Activated CD8-positive, alpha-beta memory T cell treated with anti-CD3 and anti-CD28 coated beads, Interleukin-2, amount 50 U/mL, for 24 hours (primary cell): ENCODE results near the gene RILPL2.
"Not testable (repeated sequence)": the region's sequence is repeated elsewhere in the genome, so short reads cannot be mapped to it uniquely, and the experiment has no call there.

Source experiments
- DNase-seq: peaks from one replicate; pipeline ENCODE4 v3.0.0-alpha.2; 2020; ENCODE audit errors: extremely low read depth

Gene RILPL2

GRCh38 chr12:123449856-123450255 is 13.4 kb upstream of the RILPL2 start:
- DNase-seq = no peak

GRCh38 chr12:123449249-123449733 is 12.8 kb upstream of the RILPL2 start:
- DNase-seq = no peak

DNA sequence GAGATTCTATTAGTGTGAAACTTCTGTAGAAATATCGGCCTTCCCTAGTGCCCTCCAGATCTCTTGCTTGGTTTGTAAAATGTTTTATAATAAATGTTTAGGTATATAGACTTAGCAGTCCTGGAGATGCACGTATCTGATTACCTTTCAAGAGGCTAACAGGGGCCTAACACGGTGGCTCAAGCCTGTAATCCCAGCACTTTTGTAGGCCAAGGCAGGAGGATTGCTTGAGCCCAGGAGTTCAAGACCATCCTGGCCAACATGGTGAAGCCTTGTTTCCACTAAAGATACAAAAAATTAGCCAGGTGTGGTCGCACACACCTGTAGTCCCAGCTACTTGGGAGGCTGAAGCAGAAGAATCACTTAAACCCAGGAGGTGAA is 9.8 kb upstream of the RILPL2 start:
- DNase-seq = no peak

DNA sequence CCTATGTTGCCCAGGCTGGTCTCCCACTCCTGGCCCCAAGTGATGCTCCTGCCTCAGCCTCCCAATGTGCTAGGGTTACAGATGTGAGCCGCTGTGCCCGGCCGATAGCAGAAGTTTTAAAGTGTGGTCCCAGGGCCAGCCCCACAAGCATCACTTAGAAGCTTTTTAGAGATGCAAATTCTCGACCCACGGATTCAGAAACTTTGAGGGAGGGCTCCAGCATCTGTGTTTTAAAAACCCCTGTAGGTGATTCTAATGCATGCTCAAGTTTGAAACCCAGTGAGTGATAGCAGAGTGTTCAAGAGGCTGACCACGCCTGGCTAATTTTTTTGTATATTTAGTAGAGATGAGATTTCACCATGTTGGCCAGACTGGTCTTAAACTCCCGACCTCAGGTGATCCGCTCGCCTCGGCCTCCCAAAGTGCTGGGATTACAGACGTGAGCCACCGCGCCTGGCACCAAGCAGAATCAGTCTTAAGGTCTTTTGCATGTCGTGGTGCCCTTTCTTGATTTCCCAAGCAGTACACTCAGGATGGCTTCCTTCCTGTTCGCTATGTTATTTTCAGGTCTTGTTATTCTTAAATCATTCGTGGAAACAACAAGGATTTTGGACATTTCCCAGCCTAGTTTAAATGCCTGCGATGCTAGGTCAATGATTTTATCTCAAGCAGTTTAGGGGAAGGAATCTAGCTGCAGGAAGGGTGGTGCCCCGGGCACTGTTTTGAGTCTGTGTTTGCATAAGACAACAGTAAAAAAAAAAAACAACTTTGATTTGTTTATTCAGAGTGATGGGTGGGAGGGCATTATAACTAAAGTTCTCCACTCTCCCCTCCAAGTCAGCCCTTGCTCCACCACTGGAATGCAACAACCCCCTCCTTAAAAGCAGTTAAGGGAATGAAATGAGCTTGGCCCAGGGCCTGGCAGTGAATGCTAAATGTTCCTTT is 9.2 kb upstream of the RILPL2 start:
- DNase-seq = no peak

- DNase-seq = no peak
These were observed 7.9 kb upstream of the RILPL2 start for GRCh38 chr12:123444092-123445026.

- no peak for DNase-seq
These were observed 6.3 kb upstream of the RILPL2 start for GRCh38 chr12:123442774-123443173.

- DNase-seq = no peak
These were observed 5.2 kb upstream of the RILPL2 start for GRCh38 chr12:123441523-123442164.

- no peak for DNase-seq
These were observed 858 bp downstream of the RILPL2 start for GRCh38 chr12:123435636-123436016.

GRCh38 chr12:123433615-123434014 is 2.9 kb downstream of the RILPL2 start:
- DNase-seq = no peak

DNA sequence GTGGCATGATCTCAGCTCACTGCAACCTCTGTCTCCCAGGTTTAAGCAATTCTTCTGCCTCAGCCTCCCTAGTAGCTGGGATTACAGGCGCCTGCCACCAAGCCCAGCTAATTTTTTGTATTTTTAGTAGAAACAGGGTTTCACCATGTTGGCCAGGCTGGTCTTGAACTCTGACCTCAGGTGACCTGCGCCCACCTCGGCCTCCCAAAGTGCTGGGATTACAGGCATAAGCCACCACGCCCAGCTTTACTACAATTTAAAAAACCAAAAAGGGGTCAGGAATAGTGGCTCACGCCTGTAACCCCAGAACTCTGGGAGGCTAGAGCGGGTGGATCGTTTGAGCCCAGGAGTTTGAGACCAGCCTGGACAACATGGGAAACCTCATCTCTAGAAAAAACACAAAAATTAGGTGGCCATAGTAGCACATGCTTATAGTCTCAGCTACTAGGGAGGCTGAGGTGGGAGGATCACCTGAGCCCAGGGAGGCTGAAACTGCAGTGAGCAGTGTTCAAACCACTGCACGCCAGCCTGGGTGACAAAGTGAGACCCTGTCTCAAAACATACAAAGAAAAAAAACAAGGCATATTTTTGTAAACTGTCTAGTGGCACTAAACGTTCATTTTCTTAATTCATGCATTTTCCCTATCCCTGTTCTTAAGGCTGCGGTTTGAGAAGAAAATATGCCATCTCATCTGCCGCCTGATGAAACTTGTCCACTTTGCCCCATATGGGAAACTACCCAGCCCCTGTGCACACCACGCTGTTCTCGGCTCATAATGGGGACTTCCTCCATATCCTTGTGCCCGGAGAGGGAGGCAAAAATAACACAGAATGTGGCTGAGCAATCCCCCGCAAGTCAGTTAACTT is 4.3 kb downstream of the RILPL2 start:
- DNase-seq = not testable (repeated sequence)

- not testable (repeated sequence) for DNase-seq
These were observed 7.4 kb downstream of the RILPL2 start for GRCh38 chr12:123429101-123429500.

GRCh38 chr12:123428591-123428990 is 7.9 kb downstream of the RILPL2 start:
- no peak for DNase-seq

DNA sequence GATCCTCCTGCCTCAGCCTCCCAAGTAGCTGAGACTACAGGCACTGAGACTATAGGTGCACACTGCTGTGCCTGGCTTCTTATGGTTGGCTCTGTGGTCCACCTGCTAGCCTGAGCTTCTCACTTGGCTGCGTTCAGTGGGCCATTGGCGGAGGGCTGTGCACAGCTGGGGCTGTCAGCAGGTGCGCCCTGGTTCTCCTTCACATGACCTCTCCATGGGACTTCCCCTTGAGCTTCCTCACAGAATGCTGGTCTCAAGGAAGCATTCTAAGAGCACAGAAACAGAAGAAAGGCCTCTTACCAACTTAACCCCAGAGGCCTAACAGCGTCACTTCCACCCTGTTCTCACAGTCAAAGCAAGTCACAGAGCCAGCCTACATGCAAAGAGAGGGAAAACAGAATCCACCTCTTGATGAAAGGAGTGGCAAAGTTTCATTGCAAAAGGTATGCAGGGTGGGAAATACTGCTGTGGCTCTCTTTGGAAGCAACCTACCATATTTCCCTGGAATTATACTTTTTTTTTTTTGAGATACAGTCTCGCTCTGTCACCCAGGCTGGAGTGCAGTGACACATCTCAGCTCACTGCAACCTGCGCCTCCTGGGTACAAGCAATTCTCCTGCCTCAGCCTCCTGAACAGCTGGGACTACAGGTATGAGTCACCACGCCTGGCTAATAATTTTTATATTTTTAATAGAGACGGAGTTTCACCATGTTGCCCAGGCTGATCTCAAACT is 9.3 kb downstream of the RILPL2 start:
- no peak for DNase-seq

- no peak for DNase-seq
These were observed 15.2 kb downstream of the RILPL2 start for GRCh38 chr12:123421314-123421713.

DNA sequence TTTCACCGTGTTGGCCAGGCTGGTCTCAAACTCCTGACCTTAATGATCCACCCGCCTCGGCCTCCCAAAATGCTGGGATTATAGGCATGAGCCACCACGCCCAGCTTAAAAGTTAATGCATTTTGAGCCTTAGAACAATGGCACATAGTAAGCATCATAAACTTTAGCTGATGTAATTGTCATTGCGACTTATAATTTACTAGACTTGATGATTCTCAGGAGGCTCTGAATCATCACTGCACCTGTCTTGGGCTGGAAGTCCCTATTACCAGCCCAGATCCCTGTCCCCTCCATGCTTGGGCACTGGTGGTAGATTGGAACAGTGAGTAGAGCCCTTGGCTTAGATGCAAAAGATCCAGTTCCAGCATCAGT is 26.5 kb downstream of the RILPL2 start:
- DNase-seq = no peak

GRCh38 chr12:123409284-123410040 is 27.0 kb downstream of the RILPL2 start:
- DNase-seq = not testable (repeated sequence)

GRCh38 chr12:123408619-123409018 is 27.9 kb downstream of the RILPL2 start:
- DNase-seq = not testable (repeated sequence)

DNA sequence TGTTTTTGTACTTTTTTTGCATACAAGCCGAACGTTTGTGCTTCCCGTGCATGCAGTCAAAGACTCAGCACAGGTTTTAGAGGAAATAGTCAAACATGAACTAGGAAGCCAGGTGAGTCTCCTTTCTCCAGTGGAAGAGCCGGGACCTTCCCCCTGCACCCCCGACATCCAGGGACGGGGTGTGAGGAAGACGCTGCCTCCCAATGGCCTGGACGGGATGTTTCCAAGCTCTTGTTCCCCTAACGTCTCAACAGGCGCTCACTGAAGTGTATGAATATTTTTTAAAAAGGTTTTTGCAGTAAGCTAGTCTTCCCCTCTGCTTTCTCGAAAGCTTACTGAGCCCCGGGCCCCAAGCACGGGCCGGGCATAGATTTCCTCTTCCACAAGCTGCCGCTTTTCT is 28.6 kb downstream of the RILPL2 start:
- DNase-seq = not testable (repeated sequence)

- not testable (repeated sequence) for DNase-seq
These were observed 29.2 kb downstream of the RILPL2 start for GRCh38 chr12:123407269-123407668.
